G401 (cell line): ENCODE results near the gene RHOD. TPM values are rescaled to one million over a fixed set of nuclear protein-coding genes. Genes with fewer than 3 reads are reported as not detected.

Experiments
- DNase-seq: peaks from one replicate; pipeline ENCODE4 v3.0.0-alpha.2; 2015; ENCODE audit warnings: low spot score
- in situ Hi-C: cut with HindIII; loops from 2 replicates; pipeline ENCODE4 v1.10.0; 2016; ENCODE audit warnings: low sequenced_read_pairs, mixed read lengths
- total RNA-seq: library from RNA; depleted of rRNA; stranded (reverse); fragments of >200 nt; shearing (Covaris generic); gene quantifications from 2 replicates; pipeline ENCODE4 v1.2.3, GENCODE V29; 2014

Gene RHOD
- total RNA-seq, 1 experiment from 2014 or later, result not detected

GRCh38 chr11:67055812-67056211 lies 835 bp upstream of the RHOD start:
- no peak for DNase-seq
- in situ Hi-C loops, result no loop called here

- in situ Hi-C loops, result no loop called here
- no peak for DNase-seq
These were observed 592 bp downstream of the RHOD start for GRCh38 chr11:67057205-67057672.

DNA sequence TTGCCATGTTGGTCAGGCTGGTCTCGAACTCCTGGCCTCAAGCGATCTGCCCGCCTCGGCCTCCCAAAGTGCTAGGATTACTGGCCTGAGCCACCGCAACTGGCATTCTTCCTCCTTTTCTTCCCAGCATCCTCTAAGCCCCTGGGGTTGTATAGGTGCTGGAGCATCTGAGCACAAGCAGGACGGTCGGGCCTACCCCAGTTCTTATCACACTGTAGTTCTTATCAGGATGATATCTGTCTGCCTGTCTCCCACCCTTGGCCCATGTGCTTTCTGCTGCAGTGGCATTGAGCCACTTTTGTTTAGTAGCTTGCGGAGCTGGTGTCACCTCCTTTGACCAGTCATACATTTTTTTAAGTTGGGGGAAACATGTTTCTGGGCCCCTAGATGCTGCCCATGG lies 1.9 kb downstream of the RHOD start:
- in situ Hi-C loops, result no loop called here
- DNase-seq, result no peak

DNA sequence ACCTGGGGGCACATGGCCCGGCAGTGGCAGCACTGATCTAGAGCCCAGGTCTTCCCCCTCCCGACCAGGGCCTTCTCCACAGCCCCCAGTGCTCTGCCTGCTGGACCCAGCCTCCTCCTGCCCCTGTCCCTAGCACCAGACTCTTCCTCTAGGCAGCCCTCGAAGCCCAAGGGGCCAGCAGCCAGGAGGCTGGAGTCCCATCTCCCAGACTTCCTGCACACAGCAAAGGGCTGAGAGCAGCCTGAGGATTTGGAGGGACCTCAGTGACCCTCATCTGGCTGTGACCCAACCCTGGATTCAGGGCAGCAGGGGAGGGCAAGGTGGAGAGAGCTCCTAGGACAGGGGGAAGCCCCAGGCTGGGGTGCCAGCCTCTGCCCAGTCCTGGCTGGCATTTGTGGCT lies 3.0 kb downstream of the RHOD start:
- DNase-seq, result no peak
- in situ Hi-C loops, result no loop called here

- DNase-seq, result no peak
- in situ Hi-C loops, result no loop called here
These were observed 3.5 kb downstream of the RHOD start for GRCh38 chr11:67060111-67060522.

GRCh38 chr11:67062526-67063373 lies 6.1 kb downstream of the RHOD start:
- in situ Hi-C loops, result no loop called here
- no peak for DNase-seq

GRCh38 chr11:67066333-67066709 lies 9.7 kb downstream of the RHOD start:
- in situ Hi-C loops, result no loop called here
- DNase-seq, result no peak

DNA sequence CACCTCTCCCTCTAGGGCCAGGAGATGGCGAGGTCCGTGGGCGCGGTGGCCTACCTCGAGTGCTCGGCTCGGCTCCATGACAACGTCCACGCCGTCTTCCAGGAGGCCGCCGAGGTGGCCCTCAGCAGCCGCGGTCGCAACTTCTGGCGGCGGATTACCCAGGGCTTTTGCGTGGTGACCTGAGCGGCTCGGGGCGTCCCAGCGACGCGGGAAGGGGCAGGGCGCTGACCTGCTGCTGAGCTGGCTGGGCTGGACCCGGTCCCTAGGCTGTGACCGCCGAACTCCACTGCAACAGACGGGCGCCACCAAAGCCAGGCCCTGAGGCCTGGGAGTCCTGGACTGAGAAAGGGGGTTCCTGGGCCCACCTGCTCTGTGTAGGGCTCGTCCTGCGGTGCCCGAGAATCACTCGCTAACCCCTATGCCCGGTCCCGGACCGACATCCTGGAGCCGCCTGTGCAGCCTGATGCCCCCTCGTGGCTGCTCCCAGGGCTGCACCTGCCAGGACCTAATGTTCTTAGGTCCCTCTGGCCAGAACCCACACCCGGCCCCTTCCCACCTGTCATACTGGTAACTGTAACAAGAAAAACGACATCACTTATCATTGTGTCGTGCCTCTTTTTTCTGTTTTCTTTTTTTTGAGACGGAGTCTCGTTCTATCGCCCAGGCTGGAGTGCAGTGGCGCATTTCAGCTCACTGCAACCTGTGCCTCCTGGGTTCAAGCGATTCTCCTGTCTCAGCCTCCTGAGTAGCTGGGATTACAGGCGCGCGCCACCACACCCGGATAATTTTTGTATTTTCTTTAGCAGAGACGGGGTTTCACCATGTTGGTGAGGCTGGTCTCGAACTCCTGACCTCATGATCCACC lies 15.0 kb downstream of the RHOD start:
- in situ Hi-C loops, result no loop called here
- peak; percentile 86 for DNase-seq

GRCh38 chr11:67072295-67072694 lies 15.6 kb downstream of the RHOD start:
- no peak for DNase-seq
- in situ Hi-C loops, result no loop called here

- in situ Hi-C loops, result no loop called here
These were observed 17.3 kb downstream of the RHOD start for GRCh38 chr11:67073908-67074307.

GRCh38 chr11:67076202-67076601 lies 19.6 kb downstream of the RHOD start:
- no peak for DNase-seq
- in situ Hi-C loops, result no loop called here

More at GRCh38 chr11:67073908-67074307, 17.3 kb downstream of the RHOD start:
- no peak for DNase-seq

GRCh38 chr11:67079065-67079705 lies 22.5 kb downstream of the RHOD start:
- in situ Hi-C loops, result no loop called here
- no peak for DNase-seq

GRCh38 chr11:67082071-67082791 lies 25.6 kb downstream of the RHOD start:
- DNase-seq, result no peak
- in situ Hi-C loops, result no loop called here

- in situ Hi-C loops, result no loop called here
- DNase-seq, result no peak
These were observed 27.2 kb downstream of the RHOD start for GRCh38 chr11:67083786-67084366.

DNA sequence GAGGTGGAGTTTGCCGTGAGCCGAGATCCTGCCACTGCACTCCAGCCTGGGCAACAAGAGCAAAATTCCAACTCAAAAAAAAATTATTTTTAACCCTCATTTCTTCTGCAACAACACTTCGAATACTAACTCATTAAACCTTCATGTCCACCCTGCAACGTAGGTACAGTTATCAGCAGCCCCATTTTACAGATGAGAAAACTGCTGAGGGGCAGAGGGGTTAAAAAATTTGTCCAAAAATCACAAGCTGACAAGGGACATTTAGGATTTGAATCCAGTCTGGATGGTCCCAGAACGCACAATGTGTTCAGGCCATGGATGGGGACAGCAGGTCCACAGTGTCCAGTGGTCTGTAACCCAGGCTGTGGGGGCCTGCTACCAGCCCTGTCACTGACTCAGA lies 29.0 kb downstream of the RHOD start:
- in situ Hi-C loops, result no loop called here
- no peak for DNase-seq

DNA sequence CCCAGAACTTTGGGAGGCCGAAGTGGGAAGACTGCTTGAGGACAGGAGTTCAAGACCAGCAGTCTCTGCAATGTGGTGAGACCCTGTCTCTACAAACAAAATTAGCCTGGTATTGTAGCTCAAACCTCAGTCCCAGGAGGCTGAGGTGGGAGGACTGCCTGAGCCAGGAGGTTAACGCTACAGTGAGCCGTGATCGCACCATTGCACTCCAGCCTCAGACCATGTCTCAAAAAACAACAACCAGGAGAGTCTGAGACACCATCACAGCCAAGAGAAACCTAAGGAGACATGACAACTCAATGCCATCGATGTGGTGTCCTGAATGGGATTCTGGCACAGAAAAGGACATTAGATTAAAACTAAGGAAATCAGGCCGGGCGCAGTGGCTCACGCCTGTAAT lies 34.1 kb downstream of the RHOD start:
- no peak for DNase-seq
- in situ Hi-C loops, result no loop called here

DNA sequence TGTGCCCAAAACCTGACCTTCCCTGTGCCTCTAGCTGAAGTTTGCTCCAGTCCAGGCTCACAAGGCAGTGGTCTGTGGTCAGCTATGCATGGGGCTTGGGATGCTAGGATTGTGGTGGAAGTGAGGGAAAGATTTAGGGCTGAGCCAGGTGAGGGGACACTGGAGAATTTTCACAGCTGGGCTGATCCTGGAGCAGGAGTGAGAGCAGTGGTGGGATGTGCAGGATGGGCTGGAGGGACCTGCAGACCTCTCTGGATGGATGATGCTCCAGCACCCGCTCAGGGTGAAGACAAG lies 38.5 kb downstream of the RHOD start:
- DNase-seq, result no peak
- in situ Hi-C loops, result no loop called here

DNA sequence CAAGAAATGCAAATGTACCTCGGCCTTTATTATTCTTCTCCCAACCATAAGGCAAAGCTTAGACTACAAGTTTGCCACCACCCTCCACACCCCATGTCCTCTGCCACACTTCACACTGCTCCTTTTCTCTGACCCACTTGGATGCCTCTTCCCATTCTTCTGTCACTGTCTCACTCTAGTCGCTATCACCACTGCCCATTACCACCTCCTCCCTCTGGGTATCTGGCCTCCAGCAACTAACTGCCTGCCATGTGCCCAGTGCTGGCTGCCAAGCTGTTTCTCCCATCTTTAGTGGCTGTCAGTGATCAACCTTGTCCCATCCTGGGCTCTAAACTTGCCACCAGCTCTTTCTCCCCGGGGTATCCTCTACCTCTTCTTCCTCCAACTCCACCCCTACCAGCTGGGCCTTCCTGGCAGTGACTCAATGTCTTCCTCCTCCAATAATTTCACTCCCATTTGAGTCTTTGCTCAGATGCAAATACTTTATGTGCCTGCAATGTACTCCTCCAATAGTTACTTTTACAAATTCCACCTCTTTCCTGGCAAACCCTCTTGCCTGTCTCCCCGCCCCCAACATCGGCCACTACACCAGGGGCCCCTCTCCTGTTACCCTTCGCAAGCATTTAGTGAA lies 42.3 kb downstream of the RHOD start:
- DNase-seq, result peak; percentile 6
- in situ Hi-C loops, result no loop called here
